HUES6 (cell line): Measurements from ENCODE around the gene ZNRF1.

Experiments
- H3K27ac ChIP-seq: 2 replicates; pipeline ENCODE4 v1.7.0; 2013; ENCODE audit warnings: low read depth, mild to moderate bottlenecking, low read length, inconsistent platforms
- H3K27me3 ChIP-seq: 2 replicates; pipeline ENCODE4 v1.6.1; 2013; ENCODE audit warnings: low read length; ENCODE audit not compliant: control insufficient read depth, insufficient read depth
- H3K36me3 ChIP-seq: 2 replicates; pipeline ENCODE4 v1.6.1; 2013; ENCODE audit warnings: low read length; ENCODE audit not compliant: control insufficient read depth, insufficient read depth
- H3K4me1 ChIP-seq: 2 replicates; pipeline ENCODE4 v1.6.1; 2013; ENCODE audit warnings: low read length; ENCODE audit not compliant: control insufficient read depth, insufficient read depth
- H3K4me3 ChIP-seq: 2 replicates; pipeline ENCODE4 v1.5.1; 2013; ENCODE audit warnings: low read depth, low read length
- H3K9ac ChIP-seq: one replicate; pipeline ENCODE4 v1.6.1; 2013; ENCODE audit warnings: mild to moderate bottlenecking, low read length
- H3K9me3 ChIP-seq: 2 replicates; pipeline ENCODE4 v1.6.1; 2013; ENCODE audit warnings: low read depth, low read length; ENCODE audit not compliant: control insufficient read depth, insufficient read depth

ZNRF1 gene

GRCh38 chr16:75062135-75062975 lies 63.5 kb downstream of the ZNRF1 start:
- peaks cover 17% of the 10 kb centered on the region; the same call in 1 of the 2 replicates for H3K4me1 ChIP-seq
- H3K27me3 ChIP-seq: no peaks in the 10 kb centered on the region
- no peak overlapping the region for H3K4me3 ChIP-seq
- H3K9ac ChIP-seq: no peak overlapping the region
- H3K36me3 ChIP-seq: no peaks in the 10 kb centered on the region
- H3K27ac ChIP-seq: no peak overlapping the region
- 0 out of 2 replicates have a peak, but pooled peaks cover 4% of the 10 kb centered on the region for H3K9me3 ChIP-seq

GRCh38 chr16:75062976-75063346 lies 64.1 kb downstream of the ZNRF1 start:
- H3K36me3 ChIP-seq: no peaks in the 10 kb centered on the region
- no peak overlapping the region for H3K4me3 ChIP-seq
- no peak overlapping the region for H3K27ac ChIP-seq
- H3K4me1 ChIP-seq: peaks cover 17% of the 10 kb centered on the region; the same call in 1 of the 2 replicates
- H3K27me3 ChIP-seq: no peaks in the 10 kb centered on the region
- 0 out of 2 replicates have a peak, but pooled peaks cover 4% of the 10 kb centered on the region for H3K9me3 ChIP-seq
- no peak overlapping the region for H3K9ac ChIP-seq

- Histone ChIP-seq H3K27ac (no peak overlapping the region), H3K4me1 (peaks cover 17% of the 10 kb centered on the region; the same call in 1 of the 2 replicates), H3K36me3 (no peaks in the 10 kb centered on the region), H3K9me3 (0 out of 2 replicates have a peak, but pooled peaks cover 4% of the 10 kb centered on the region), H3K9ac (no peak overlapping the region), H3K4me3 (no peak overlapping the region), H3K27me3 (no peaks in the 10 kb centered on the region)
These were observed 64.8 kb downstream of the ZNRF1 start for GRCh38 chr16:75063549-75064088.

- Histone ChIP-seq H3K27me3 (no peaks in the 10 kb centered on the region), H3K4me3 (no peak overlapping the region), H3K9ac (no peak overlapping the region), H3K36me3 (no peaks in the 10 kb centered on the region), H3K4me1 (peaks cover 17% of the 10 kb centered on the region; the same call in 1 of the 2 replicates), H3K9me3 (0 out of 2 replicates have a peak, but pooled peaks cover 4% of the 10 kb centered on the region), H3K27ac (no peak overlapping the region)
These were observed 65.8 kb downstream of the ZNRF1 start for GRCh38 chr16:75064403-75065148.

GRCh38 chr16:75065149-75065505 lies 66.3 kb downstream of the ZNRF1 start:
- 0 out of 2 replicates have a peak, but pooled peaks cover 4% of the 10 kb centered on the region for H3K9me3 ChIP-seq
- H3K4me3 ChIP-seq: no peak overlapping the region
- H3K27me3 ChIP-seq: no peaks in the 10 kb centered on the region
- H3K9ac ChIP-seq: no peak overlapping the region
- H3K4me1 ChIP-seq: peaks cover 17% of the 10 kb centered on the region; the same call in 1 of the 2 replicates
- H3K27ac ChIP-seq: no peak overlapping the region
- no peaks in the 10 kb centered on the region for H3K36me3 ChIP-seq

GRCh38 chr16:75065521-75066149 lies 66.8 kb downstream of the ZNRF1 start:
- H3K27ac ChIP-seq: no peak overlapping the region
- no peaks in the 10 kb centered on the region for H3K36me3 ChIP-seq
- no peaks in the 10 kb centered on the region for H3K27me3 ChIP-seq
- peaks cover 17% of the 10 kb centered on the region; the same call in 1 of the 2 replicates for H3K4me1 ChIP-seq
- H3K9me3 ChIP-seq: 0 out of 2 replicates have a peak, but pooled peaks cover 4% of the 10 kb centered on the region
- H3K4me3 ChIP-seq: no peak overlapping the region
- no peak overlapping the region for H3K9ac ChIP-seq

GRCh38 chr16:75066861-75067447 lies 68.1 kb downstream of the ZNRF1 start:
- Histone ChIP-seq H3K9ac (no peak overlapping the region), H3K4me1 (peaks cover 14% of the 10 kb centered on the region; the same call in 1 of the 2 replicates), H3K27me3 (no peaks in the 10 kb centered on the region), H3K27ac (no peak overlapping the region), H3K36me3 (no peaks in the 10 kb centered on the region), H3K9me3 (0 out of 2 replicates have a peak, but pooled peaks cover 4% of the 10 kb centered on the region), H3K4me3 (no peak overlapping the region)

GRCh38 chr16:75068085-75069031 lies 69.5 kb downstream of the ZNRF1 start:
- Histone ChIP-seq H3K4me1 (peaks cover 2% of the 10 kb centered on the region), H3K27me3 (no peaks in the 10 kb centered on the region), H3K4me3 (no peak overlapping the region), H3K36me3 (no peaks in the 10 kb centered on the region), H3K9me3 (0 out of 2 replicates have a peak, but pooled peaks cover 4% of the 10 kb centered on the region), H3K27ac (no peak overlapping the region), H3K9ac (no peak overlapping the region)

GRCh38 chr16:75070012-75070841 lies 71.4 kb downstream of the ZNRF1 start:
- no peaks in the 10 kb centered on the region for H3K9me3 ChIP-seq
- H3K27me3 ChIP-seq: no peaks in the 10 kb centered on the region
- peaks cover 13% of the 10 kb centered on the region for H3K4me1 ChIP-seq
- no peak overlapping the region for H3K27ac ChIP-seq
- H3K9ac ChIP-seq: no peak overlapping the region
- no peak overlapping the region for H3K4me3 ChIP-seq
- H3K36me3 ChIP-seq: no peaks in the 10 kb centered on the region
